ENCODE measurements around the gene SOSTDC1. TPM values are rescaled to one million over a fixed set of nuclear protein-coding genes. Genes with fewer than 3 reads are reported as not detected.

SOSTDC1 gene
- total and polyA plus RNA-seq, 2 experiments from 2014 or later, result 1.7 to 2.0 TPM

GRCh38 chr7:16479591-16479990, 14.1 kb upstream of the SOSTDC1 start:
- Histone ChIP-seq H3K4me3 (no peak overlapping the region), H3K9me3 (ENCODE audit: low read depth) (no peaks in the 10 kb centered on the region), H3K27ac (no peak overlapping the region), H3K27me3 (no peaks in the 10 kb centered on the region), H3K36me3 (no peaks in the 10 kb centered on the region), H3K4me1 (ENCODE audit: low read depth) (no peaks in the 10 kb centered on the region)
- no peak for DNase-seq (ENCODE audit: low read depth in 1 of 2, low spot score in 1 of 2)
- TF ChIP-seq CTCF (IDR thresholded peaks at IDR 0.05; ENCODE audit: low read depth, low read length), result no peak

GRCh38 chr7:16479161-16479560, 13.6 kb upstream of the SOSTDC1 start:
- no peak for DNase-seq (ENCODE audit: low read depth in 1 of 2, low spot score in 1 of 2)
- no peak for TF ChIP-seq CTCF (IDR thresholded peaks at IDR 0.05; ENCODE audit: low read depth, low read length)
- Histone ChIP-seq H3K27ac (no peak overlapping the region), H3K4me3 (no peak overlapping the region), H3K36me3 (no peaks in the 10 kb centered on the region), H3K4me1 (ENCODE audit: low read depth) (no peaks in the 10 kb centered on the region), H3K9me3 (ENCODE audit: low read depth) (no peaks in the 10 kb centered on the region), H3K27me3 (no peaks in the 10 kb centered on the region)

GRCh38 chr7:16471933-16472332, 6.4 kb upstream of the SOSTDC1 start:
- no peak overlapping the region for H3K27ac ChIP-seq
- no peaks in the 10 kb centered on the region for H3K9me3 ChIP-seq (ENCODE audit: low read depth)
- no peak overlapping the region for H3K4me3 ChIP-seq
- no peaks in the 10 kb centered on the region for H3K36me3 ChIP-seq
- TF ChIP-seq CTCF (IDR thresholded peaks at IDR 0.05; ENCODE audit: low read depth, low read length), result no peak
- DNase-seq (ENCODE audit: low read depth in 1 of 2, low spot score in 1 of 2), result no peak
- no peaks in the 10 kb centered on the region for H3K4me1 ChIP-seq (ENCODE audit: low read depth)
- no peaks in the 10 kb centered on the region for H3K27me3 ChIP-seq

- Histone ChIP-seq H3K4me3 (no peak overlapping the region), H3K4me1 (ENCODE audit: low read depth) (peaks cover 21% of the 10 kb centered on the region), H3K9me3 (ENCODE audit: low read depth) (no peaks in the 10 kb centered on the region), H3K27ac (no peak overlapping the region), H3K36me3 (no peaks in the 10 kb centered on the region), H3K27me3 (no peaks in the 10 kb centered on the region)
- no peak for DNase-seq (ENCODE audit: low read depth in 1 of 2, low spot score in 1 of 2)
- no peak for TF ChIP-seq CTCF (IDR thresholded peaks at IDR 0.05; ENCODE audit: low read depth, low read length)
These were observed 1.4 kb downstream of the SOSTDC1 start for GRCh38 chr7:16463949-16464715.

GRCh38 chr7:16463520-16463919, 2.0 kb downstream of the SOSTDC1 start:
- H3K9me3 ChIP-seq (ENCODE audit: low read depth), result no peaks in the 10 kb centered on the region
- H3K4me1 ChIP-seq (ENCODE audit: low read depth), result peaks cover 21% of the 10 kb centered on the region
- no peak for TF ChIP-seq CTCF (IDR thresholded peaks at IDR 0.05; ENCODE audit: low read depth, low read length)
- no peaks in the 10 kb centered on the region for H3K27me3 ChIP-seq
- no peak overlapping the region for H3K27ac ChIP-seq
- H3K36me3 ChIP-seq, result no peaks in the 10 kb centered on the region
- no peak overlapping the region for H3K4me3 ChIP-seq
- DNase-seq (ENCODE audit: low read depth in 1 of 2, low spot score in 1 of 2), result no peak
